Activated CD4-positive, alpha-beta T cell treated with anti-CD3 and anti-CD28 coated beads, Interleukin-2, amount 50 U/mL, for 4 hours (primary cell): ENCODE measurements around the gene EDC4.
"Not testable (repeated sequence)": the region's sequence is repeated elsewhere in the genome, so short reads cannot be mapped to it uniquely, and the experiment has no call there.

Experiments
- DNase-seq, 2 experiments: peaks; one replicate each; pipeline ENCODE4 v3.0.0-alpha.2; 2020

The EDC4 gene

DNA sequence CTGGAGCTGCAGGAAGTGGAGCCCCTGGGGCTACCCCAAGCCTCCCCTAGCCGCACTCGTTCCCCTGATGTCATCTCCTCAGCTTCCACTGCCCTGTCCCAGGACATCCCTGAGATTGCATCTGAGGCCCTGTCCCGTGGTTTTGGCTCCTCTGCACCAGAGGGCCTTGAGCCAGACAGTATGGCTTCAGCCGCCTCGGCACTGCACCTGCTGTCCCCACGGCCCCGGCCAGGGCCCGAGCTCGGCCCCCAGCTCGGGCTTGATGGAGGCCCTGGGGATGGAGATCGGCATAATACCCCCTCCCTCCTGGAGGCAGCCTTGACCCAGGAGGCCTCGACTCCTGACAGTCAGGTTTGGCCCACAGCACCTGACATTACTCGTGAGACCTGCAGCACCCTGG is 7.7 kb downstream of the EDC4 start:
- DNase-seq, result no peak

GRCh38 chr16:67881621-67882161 is 8.8 kb downstream of the EDC4 start:
- DNase-seq, result no peak

DNA sequence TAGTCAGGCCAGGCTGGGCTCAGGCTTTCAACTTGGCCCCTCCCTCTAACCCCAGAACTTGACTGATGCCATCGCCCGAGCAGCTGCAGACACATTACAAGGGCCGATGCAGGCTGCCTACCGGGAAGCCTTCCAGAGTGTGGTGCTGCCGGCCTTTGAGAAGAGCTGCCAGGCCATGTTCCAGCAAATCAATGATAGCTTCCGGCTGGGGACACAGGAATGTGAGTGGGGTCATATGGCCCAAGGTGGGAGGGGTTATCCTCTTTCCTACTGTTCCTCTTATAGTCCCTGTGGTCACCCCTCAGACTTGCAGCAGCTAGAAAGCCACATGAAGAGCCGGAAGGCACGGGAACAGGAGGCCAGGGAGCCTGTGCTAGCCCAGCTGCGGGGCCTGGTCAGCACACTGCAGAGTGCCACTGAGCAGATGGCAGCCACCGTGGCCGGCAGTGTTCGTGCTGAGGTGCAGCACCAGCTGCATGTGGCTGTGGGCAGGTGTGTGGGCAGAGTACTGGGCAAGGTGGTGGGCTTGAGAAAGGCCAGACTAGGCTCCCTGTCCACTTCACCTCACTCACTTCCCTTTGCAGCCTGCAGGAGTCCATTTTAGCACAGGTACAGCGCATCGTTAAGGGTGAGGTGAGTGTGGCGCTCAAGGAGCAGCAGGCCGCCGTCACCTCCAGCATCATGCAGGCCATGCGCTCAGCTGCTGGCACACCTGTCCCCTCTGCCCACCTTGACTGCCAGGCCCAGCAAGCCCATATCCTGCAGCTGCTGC is 9.7 kb downstream of the EDC4 start:
- no peak for DNase-seq

DNA sequence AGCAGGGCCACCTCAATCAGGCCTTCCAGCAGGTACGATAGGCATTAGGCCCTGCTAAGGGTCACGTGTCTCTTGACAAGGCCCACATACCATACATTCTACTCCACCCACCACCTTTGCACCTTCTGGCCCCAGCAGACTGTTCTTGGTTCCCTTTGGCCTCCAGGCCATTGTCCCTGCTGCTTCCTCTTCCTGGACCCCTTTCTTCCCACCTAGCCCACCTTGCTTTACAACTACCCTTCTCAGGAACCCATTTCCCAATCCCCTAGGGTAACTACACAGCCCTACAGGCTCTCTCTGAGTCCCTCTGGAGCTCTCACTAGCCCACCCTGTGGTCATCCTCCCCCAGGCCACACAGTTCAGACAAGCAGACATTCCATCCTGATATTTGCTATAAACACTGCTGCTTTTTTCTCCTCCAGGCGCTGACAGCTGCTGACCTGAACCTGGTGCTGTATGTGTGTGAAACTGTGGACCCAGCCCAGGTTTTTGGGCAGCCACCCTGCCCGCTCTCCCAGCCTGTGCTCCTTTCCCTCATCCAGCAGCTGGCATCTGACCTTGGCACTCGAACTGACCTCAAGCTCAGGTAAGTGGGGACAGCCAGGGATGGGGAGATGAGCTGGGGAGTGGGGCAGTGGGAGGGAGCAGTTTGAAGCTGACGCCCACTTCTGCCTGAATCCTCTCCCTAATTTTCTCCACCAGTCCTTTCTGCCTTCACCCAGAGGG is 10.5 kb downstream of the EDC4 start:
- no peak for DNase-seq

DNA sequence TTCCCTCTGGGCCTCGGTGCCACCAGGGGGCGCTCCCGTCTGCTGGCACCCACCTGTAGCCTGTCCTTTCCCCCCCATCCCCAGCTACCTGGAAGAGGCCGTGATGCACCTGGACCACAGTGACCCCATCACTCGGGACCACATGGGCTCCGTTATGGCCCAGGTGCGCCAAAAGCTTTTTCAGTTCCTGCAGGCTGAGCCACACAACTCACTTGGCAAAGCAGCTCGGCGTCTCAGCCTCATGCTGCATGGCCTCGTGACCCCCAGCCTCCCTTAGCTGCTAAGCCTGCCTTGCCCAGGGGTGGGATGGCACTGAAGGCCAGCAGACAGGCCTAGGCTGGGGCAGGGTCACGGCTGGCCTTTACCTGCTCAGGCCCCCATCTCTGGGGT is 11.0 kb downstream of the EDC4 start:
- peak; percentile 66 to 67 for DNase-seq

DNA sequence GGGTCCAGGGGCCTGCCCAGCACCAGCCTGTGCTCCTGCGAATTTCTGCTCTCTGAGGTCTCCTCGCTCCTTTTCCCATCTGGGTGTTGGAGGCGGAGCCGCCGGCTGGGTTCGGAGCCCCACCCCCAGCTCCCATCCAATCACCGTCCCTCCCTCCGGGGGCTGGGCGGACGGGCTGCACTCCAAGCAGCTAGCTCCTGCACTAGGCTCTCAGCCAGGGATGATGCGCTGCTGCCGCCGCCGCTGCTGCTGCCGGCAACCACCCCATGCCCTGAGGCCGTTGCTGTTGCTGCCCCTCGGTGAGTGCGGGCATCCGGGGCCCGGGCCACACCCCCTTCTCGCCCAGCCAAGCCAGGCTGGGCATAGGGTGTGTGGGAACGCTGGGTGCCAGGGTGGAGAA is 11.8 kb downstream of the EDC4 start, which contains the start of gene NRN1L:
NRN1L (plus strand) TSS at position 202 of the 400 bp plus-strand sequence; CDS start at position 221, 19 bp downstream.
- no peak for DNase-seq

DNA sequence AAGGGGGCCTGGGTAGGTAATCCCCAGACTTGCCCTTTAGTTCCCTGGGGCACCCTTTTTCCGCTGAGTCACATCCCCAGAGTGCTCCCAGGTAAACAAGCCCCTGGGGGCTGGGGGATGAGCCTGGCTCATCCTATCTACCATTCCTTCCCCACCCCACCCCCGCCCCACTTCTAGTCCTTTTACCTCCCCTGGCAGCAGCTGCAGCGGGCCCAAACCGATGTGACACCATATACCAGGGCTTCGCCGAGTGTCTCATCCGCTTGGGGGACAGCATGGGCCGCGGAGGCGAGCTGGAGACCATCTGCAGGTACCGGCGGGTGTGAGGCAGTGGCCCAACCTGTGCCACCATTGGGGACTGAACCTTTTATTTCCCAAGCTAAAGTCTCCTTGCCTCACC is 12.7 kb downstream of the EDC4 start:
- DNase-seq, result no peak

DNA sequence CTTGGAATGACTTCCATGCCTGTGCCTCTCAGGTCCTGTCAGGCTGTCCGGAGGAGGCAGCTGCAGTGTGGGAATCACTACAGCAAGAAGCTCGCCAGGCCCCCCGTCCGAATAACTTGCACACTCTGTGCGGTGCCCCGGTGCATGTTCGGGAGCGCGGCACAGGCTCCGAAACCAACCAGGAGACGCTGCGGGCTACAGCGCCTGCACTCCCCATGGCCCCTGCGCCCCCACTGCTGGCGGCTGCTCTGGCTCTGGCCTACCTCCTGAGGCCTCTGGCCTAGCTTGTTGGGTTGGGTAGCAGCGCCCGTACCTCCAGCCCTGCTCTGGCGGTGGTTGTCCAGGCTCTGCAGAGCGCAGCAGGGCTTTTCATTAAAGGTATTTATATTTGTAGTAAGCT is 13.1 kb downstream of the EDC4 start:
- DNase-seq, result no peak

DNA sequence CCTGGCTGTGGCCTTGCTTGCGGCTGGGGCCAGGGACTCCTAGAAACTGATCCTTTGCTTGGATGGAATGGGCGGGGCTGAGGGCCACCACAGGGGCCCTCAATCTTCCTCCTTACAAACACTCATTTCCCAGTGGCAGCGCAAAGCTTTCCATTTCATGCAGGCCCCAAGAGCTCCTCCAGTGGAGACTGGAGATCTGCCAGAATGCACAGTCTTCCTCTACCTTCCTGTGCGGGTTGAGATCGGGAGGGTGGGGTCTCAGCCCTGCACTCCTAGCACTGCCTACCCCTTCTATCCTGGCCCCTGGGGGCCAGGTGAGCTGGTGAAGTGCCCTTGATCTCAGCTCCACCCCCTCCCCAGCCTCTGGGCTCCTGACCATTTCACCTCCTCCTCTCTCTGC is 13.5 kb downstream of the EDC4 start:
- no peak for DNase-seq

- no peak for DNase-seq
These were observed 15.5 kb downstream of the EDC4 start for GRCh38 chr16:67888331-67888730.

GRCh38 chr16:67892375-67892774 is 19.5 kb downstream of the EDC4 start:
- DNase-seq, result no peak

DNA sequence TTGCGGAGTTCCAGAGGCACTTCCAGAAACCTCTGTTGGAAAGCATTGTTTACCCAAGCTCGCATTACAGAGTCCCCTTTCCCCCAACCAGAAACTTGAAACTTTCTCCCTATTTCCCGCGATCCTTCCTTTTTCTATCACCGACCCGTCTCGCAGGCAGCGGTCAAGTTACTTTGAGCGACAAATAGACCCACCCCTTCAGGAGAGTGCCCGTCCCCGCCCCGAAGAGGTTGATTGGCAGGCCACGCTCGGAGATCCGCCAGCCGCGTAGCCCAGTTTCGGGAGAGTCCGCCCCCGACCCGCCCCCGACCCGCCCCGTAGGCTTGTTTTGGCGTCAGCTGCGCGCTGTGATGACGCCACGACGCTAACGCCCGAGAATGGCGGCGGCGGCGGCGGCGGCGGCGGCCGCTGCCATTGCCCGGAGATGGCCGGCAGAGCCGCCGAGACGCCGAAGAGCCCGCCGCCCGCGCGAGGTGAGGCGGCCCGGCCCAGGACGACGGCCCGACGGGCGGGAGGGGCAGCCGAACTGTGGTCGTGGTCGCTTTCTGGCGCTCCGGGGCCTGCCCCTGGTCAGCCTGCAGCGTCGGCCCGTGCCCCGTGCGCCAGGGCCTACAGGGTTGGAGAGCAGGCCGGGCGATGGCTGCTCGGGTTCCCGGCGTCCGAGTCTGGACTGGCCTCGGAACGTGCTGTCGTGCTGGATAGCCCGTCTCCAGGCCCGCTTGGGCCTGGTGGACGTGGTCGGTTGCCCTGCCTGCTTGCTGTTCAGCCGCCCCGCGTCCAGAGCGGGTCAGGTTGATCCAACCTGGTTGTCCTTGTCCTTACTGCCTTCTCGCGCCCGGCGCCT is 20.3 kb downstream of the EDC4 start, which contains the start of gene PSKH1:
PSKH1 (plus strand) TSS at position 356 of the 844 bp plus-strand sequence. CDS start 15,496 bp downstream, outside the sequence.
- peak; percentile 94 for DNase-seq

DNA sequence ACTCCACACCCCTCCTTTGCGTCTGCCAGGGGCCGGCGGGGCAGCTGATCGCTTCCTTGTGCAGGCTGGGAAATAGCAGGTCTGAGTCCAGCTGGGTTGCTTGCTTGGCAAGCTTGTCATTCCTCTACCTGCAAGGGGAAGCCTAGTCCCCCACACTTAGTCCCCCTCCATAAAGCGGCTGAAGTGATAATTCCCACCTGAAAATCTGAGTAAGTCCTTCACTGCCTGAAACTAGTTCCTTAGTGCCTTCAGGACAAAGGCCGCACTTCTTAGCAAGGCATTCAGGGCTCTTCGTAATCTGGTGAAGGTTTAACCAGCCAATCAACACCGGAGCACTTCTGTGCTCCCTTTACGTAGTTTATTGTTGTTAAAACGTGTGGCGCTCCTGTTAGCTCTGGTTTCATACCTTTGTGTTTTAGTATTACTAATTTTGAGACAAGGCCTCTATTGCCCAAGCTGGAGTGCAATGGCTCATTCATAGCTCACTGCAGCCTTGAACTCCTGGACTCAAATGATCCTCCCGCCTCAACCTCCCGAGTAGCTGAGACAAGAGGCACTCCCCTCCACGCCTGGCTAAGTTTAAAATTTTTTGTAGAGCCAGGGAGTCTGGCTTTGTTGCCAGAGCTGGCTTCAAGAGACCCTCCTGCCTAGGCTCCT is 21.0 kb downstream of the EDC4 start:
- DNase-seq, result peak in 1 of 2 experiments; percentile 9

DNA sequence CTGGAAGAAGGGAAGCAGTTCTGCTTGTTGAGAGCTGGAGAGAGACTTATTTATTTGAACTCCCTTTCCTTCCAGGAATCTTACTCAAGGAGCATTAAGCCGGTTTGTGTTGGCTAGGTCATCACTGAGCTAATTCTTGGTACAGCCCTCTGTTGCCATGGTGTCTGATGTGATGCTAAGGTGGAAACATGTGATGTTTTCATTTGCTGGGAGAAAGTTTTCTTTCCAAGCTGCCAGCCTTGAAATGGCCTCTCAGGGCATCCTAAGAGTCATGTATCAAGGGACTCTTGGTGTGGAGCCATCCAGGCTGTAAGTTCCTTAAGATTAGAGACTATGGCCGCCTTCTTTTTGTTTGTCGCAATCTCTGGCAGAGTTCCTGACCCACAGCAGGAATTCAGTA is 24.4 kb downstream of the EDC4 start:
- DNase-seq, result no peak

GRCh38 chr16:67901734-67902133 is 28.9 kb downstream of the EDC4 start:
- DNase-seq, result no peak

DNA sequence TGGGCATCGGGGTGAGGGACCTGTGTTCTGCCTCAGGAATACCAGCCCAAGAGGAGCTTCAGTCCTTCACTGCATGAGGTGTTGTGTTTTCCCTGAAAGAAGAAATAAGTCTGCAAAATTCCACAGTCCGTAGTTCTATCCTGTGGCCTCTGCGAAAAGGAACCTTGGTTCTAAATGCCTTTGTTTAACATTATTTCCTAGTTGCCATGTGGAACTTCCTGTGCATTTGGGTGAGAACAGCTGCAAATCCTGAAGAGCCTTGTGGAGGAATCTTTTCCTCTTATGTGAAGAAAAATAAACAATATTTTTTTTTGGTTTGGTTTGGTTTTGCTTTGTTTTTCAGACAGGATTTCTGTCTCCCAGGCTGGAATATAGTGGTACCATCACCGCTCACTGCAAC is 30.0 kb downstream of the EDC4 start:
- DNase-seq, result no peak

DNA sequence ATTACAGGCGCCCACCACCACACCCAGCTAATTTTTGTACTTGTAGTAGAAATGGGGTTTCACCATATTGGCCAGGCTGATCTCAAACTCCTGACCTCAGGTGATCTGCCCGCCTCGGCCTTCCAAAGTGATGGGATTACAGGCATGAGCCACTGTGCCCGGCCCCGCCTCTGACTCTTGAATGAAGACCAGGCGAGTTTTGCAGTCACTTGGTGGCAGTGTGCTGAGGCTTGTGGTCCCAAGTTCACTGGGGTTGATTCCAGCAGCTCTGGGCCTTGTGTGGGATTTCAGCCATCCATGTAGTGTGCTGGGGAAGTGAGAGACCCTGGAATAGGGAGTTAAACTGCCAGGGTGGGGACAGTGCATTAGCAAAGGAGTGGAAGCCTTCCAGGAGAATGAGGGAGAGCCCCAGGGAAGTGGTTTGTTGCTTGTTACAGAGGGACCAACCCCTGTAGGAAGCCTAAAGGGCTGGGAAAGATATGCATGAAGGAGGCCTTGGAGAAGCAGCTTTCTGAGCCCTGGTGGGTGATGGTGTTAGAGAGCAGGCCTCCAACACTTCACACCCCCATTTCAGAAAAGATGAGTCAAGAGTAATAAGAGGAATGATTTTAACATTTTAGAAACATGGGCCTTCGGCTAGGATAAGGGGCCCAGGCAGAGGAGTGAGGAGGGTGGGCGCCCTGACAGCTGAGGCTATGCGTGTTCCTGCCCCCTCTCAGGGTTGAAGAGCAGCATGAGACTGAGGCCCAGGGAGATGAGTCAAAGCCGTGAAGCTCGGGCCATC is 34.7 kb downstream of the EDC4 start:
- no peak for DNase-seq

- no peak for DNase-seq
These were observed 36.3 kb downstream of the EDC4 start for GRCh38 chr16:67909056-67909742.

DNA sequence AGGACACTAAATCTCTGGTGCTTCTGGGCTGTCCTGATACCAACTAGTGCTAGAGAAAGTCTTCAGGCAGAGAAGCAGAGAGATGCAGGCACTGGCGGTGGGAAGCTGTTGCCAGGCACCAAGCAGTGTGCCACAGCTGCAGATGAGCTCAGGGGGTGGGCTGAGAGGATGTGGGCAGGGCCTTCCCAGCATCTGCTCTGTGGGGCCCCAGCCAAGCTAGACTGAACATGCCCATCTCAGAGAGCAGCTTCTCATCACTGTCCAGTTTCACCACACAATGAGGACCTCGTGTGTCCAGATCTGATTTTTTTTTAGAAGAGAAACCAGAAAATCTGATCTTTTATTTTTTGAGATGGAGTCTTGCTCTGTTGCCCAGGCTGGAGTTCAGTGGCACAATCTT is 37.3 kb downstream of the EDC4 start:
- no peak for DNase-seq

DNA sequence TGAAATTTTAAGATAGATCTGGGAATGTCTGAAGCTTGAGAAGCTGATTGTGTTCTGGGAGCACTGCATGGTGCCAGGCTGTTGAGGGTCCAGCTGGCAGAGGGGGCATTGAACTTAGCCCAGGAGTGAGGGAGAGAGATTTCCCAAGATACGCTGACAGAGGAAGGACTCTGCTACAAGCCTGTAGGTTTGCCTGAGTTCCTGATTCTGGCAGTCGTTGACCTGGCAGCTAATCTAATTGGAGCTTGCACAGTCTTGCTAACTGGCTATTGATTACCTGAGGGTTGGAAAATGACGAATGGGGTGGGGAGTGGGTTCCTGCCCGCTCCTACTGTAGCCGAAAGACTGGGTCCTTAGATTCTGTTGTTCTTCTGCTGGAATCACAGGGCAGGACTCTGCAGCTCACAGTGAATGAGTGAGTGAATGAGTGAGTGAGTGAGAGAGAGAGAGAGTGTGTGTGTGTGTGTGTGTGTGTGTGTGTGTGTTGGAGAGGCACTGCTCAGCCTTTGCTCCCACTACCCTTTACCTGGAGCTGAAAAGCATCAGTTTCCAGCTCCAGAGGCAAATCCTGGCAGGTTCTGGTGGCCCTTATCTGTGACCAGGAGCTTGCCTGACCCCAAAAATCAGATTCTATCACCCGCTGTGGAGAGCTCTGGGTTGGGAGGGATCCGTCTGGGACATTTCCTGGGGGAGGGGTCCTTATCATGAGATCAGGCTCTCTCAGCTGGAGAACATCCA is 42.1 kb downstream of the EDC4 start:
- DNase-seq, result no peak

DNA sequence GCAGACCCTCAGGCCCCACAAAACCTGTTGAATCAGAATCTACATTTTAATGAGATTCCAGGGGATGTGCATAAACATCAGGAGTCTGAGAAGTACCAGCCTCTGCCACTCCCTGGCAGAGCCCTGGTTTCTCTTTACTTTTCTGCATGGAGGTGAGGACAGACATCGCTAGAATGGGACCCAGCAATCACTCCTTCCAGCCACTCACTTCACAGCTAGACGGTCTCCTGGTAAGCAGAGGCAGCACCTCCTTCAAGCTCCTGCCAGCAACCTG is 42.6 kb downstream of the EDC4 start:
- not testable (repeated sequence) for DNase-seq
